Osteoblast (primary cell): ENCODE measurements around the gene ANKFN1. TPM values are rescaled to one million over a fixed set of nuclear protein-coding genes. Genes with fewer than 3 reads are reported as not detected.

Experiments
- DNase-seq: peaks from one replicate; pipeline ENCODE4 v3.0.0; 2011; ENCODE audit warnings: low spot score, mixed read lengths; ENCODE audit not compliant: insufficient read length; ENCODE audit errors: missing footprints
- H2AFZ ChIP-seq: 2 replicates; pipeline ENCODE4 v1.6.0; 2011; ENCODE audit warnings: mild to moderate bottlenecking, low read length
- H3K27ac ChIP-seq: 2 replicates; pipeline ENCODE4 v1.5.1; 2011; ENCODE audit warnings: mild to moderate bottlenecking, low read depth, low read length, moderate library complexity
- H3K27me3 ChIP-seq: 2 replicates; pipeline ENCODE4 v1.6.0; 2012; ENCODE audit warnings: mild to moderate bottlenecking, control low read depth, inconsistent platforms, low read length, moderate library complexity; ENCODE audit not compliant: insufficient read depth
- H3K36me3 ChIP-seq: 2 replicates; pipeline ENCODE4 v1.5.1; 2011; ENCODE audit warnings: mild to moderate bottlenecking, low read length, control low read depth, moderate library complexity; ENCODE audit not compliant: insufficient read depth
- H3K4me1 ChIP-seq: 2 replicates; pipeline ENCODE4 v1.5.1; 2011; ENCODE audit warnings: mild to moderate bottlenecking, low read length, control low read depth, moderate library complexity; ENCODE audit not compliant: insufficient read depth
- H3K4me2 ChIP-seq: 2 replicates; pipeline ENCODE4 v1.6.0; 2011; ENCODE audit warnings: mild to moderate bottlenecking, low read length; ENCODE audit not compliant: insufficient read depth
- H3K4me3 ChIP-seq: fragments of 200-600 bp; sonication (generic); 3 replicates; pipeline ENCODE4 v1.5.1; 2012; ENCODE audit warnings: mild to moderate bottlenecking, low read length, inconsistent platforms; ENCODE audit not compliant: insufficient read depth
- H3K79me2 ChIP-seq: 2 replicates; pipeline ENCODE4 v1.6.0; 2012; ENCODE audit warnings: mild to moderate bottlenecking, low read length, control low read depth, inconsistent platforms; ENCODE audit not compliant: insufficient read depth
- H3K9me3 ChIP-seq: 2 replicates; pipeline ENCODE4 v1.5.1; 2011; ENCODE audit warnings: low read depth, low read length, control low read depth
- H4K20me1 ChIP-seq: 2 replicates; pipeline ENCODE4 v1.6.0; 2012; ENCODE audit warnings: mild to moderate bottlenecking, low read length, control low read depth; ENCODE audit not compliant: insufficient read depth
- CTCF ChIP-seq: IDR thresholded peaks from 2 replicates; pipeline ENCODE4 v1.5.1; 2011; ENCODE audit warnings: mild to moderate bottlenecking, low read depth, low read length, moderate library complexity; ENCODE audit errors: extremely low read depth
- total RNA-seq: library from RNA; depleted of rRNA; stranded (reverse); fragments of >200 nt; gene quantifications from 2 replicates; pipeline ENCODE4 v1.2.3, GENCODE V29; 2012

Gene ANKFN1
- total RNA-seq, 1 donor = 0.72 TPM

- no peak overlapping the region for H3K4me2 ChIP-seq
- no peak overlapping the region for H3K27ac ChIP-seq
- no peak overlapping the region for H3K4me3 ChIP-seq
- no peaks in the 10 kb centered on the region for H3K79me2 ChIP-seq
- DNase-seq = no peak
- no peaks in the 10 kb centered on the region for H3K36me3 ChIP-seq
- TF ChIP-seq CTCF = no peak
- H3K9me3 ChIP-seq = no peaks in the 10 kb centered on the region
- H4K20me1 ChIP-seq = no peaks in the 10 kb centered on the region
- H3K4me1 ChIP-seq = no peaks in the 10 kb centered on the region
- no peak overlapping the region for H2AFZ ChIP-seq
- no peaks in the 10 kb centered on the region for H3K27me3 ChIP-seq
Measured at GRCh38 chr17:56222255-56222654, 69.0 kb downstream of the ANKFN1 start.

DNA sequence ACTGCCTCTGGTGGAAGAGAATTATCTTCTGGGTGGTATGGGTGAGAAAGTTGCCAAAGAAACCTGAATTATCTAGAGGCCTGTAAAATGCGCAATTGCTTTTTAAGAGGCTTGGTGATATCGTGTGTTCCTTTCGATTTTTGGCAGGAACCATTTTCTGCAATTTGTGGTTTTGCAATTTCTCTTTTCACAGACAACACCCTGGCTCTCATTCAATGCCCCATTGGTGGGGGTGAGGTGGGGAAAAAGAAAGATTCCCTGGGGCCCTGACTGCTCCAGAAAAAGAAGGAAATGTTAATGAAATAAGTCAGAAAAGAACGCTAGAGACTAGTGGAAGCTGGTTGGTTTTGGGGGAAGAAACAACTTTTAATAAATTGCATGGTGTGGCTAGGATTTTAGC lies 77.4 kb downstream of the ANKFN1 start:
- Histone ChIP-seq H3K9me3 (no peaks in the 10 kb centered on the region), H3K4me1 (peaks cover 16% of the 10 kb centered on the region), H3K27ac (no peak overlapping the region), H3K36me3 (no peaks in the 10 kb centered on the region), H3K27me3 (no peaks in the 10 kb centered on the region), H2AFZ (no peak overlapping the region), H3K4me2 (no peak overlapping the region), H3K79me2 (no peaks in the 10 kb centered on the region), H4K20me1 (no peaks in the 10 kb centered on the region), H3K4me3 (no peak overlapping the region)
- TF ChIP-seq CTCF = no peak
- DNase-seq = no peak

DNA sequence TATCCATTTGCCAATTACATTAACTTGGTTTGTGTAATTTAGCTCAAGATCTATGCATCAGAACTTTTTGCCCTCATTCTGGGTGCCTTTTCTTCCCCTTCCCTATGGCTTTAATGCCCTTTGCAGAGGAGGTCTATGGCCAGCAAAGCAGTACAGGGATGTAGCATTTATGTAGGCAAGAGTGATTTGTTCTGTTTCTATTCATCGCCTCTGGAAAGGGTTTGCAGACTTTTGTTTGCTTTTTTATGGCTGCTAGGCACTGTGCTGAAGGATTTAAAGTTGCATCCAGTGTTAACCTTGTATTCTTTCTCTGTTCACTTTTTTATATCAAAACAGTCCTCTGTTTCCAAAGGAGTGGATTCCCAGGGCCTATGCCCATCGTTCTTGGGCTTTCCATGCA lies 78.0 kb downstream of the ANKFN1 start:
- no peaks in the 10 kb centered on the region for H3K27me3 ChIP-seq
- no peaks in the 10 kb centered on the region for H4K20me1 ChIP-seq
- H3K9me3 ChIP-seq = no peaks in the 10 kb centered on the region
- no peaks in the 10 kb centered on the region for H3K79me2 ChIP-seq
- no peak overlapping the region for H3K4me2 ChIP-seq
- no peak for DNase-seq
- peaks cover 16% of the 10 kb centered on the region for H3K4me1 ChIP-seq
- H2AFZ ChIP-seq = peak overlapping the region; percentile 2
- no peak overlapping the region for H3K27ac ChIP-seq
- H3K36me3 ChIP-seq = no peaks in the 10 kb centered on the region
- no peak for TF ChIP-seq CTCF
- no peak overlapping the region for H3K4me3 ChIP-seq

DNA sequence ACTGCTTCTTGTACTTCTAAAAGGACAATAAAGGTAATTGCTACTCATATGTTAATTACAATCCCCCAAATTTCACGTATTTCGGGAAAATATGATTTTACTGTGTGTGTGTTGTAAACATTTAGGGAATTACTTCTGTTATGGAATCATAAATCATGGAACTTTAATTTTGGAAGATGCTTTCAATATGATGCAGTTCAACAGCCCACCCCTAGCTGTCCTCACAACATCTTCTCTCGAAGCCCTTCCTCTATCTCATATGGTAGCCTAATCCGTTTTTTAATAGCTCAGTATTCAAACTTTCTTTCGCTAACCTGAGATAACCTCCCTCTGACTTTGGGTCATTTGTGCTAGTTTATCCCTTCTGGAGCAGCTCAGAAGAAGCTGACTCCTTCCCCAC lies 78.4 kb downstream of the ANKFN1 start:
- H3K79me2 ChIP-seq = no peaks in the 10 kb centered on the region
- H2AFZ ChIP-seq = peak overlapping the region; percentile 10
- H3K27ac ChIP-seq = no peak overlapping the region
- no peak overlapping the region for H3K4me3 ChIP-seq
- H3K4me1 ChIP-seq = peaks cover 16% of the 10 kb centered on the region
- no peaks in the 10 kb centered on the region for H3K36me3 ChIP-seq
- no peaks in the 10 kb centered on the region for H3K27me3 ChIP-seq
- H3K9me3 ChIP-seq = no peaks in the 10 kb centered on the region
- TF ChIP-seq CTCF = peak; percentile 20
- peak overlapping the region; percentile 20 for H3K4me2 ChIP-seq
- no peaks in the 10 kb centered on the region for H4K20me1 ChIP-seq
- no peak for DNase-seq
